CD4-positive, alpha-beta T cell (primary cell): ENCODE data around the gene MMAB. TPM values are rescaled to one million over a fixed set of nuclear protein-coding genes. Genes with fewer than 3 reads are reported as not detected.

Source experiments
- ATAC-seq: fragments of 200-7000 bp; cut with Tn5 transposase; one replicate; pipeline ENCODE4 v1.10.0; 2022; ENCODE audit warnings: mild to moderate bottlenecking; ENCODE audit not compliant: poor library complexity
- CTCF ChIA-PET: fragments of 350-600 bp; sonication (Branson Sonifier 250); formaldehyde crosslinking; loops from one replicate; lab custom pipeline; 2021; ENCODE audit warnings: antibody characterized with exemption, inconsistent platforms; lab: Charles Lee
- POLR2A ChIA-PET: fragments of 350-600 bp; sonication (Branson Sonifier 250); formaldehyde crosslinking; loops from one replicate; lab custom pipeline; 2021; ENCODE audit warnings: antibody characterized with exemption, inconsistent platforms; lab: Charles Lee
- DNase-seq, 14 experiments: peaks; one replicate each; pipeline ENCODE4 v3.0.0-alpha.2; 2013 to 2020; ENCODE audit warnings: mixed read lengths in 2 of 14
- H3K27ac ChIP-seq, 2 donors: one replicate each; pipeline versions ENCODE4 v1.5.1 to v1.7.0; 2013; ENCODE audit warnings: low read length in 2 of 2, low read depth in 1 of 2, mild to moderate bottlenecking in 1 of 2
- H3K27me3 ChIP-seq, 2 experiments: 1 replicate in 1 of 2; 2 replicates in 1 of 2; pipeline versions ENCODE4 v1.6.1 to v1.7.0; 2013; ENCODE audit warnings: low read length in 2 of 2, control low read depth in 1 of 2, mild to moderate bottlenecking in 1 of 2, moderate library complexity in 1 of 2; ENCODE audit not compliant: insufficient read depth in 2 of 2, control insufficient read depth in 1 of 2
- H3K36me3 ChIP-seq: one replicate; pipeline ENCODE4 v1.6.1; 2013; ENCODE audit warnings: low read length, control low read depth; ENCODE audit not compliant: insufficient read depth
- H3K4me1 ChIP-seq: one replicate; pipeline ENCODE4 v1.6.1; 2013; ENCODE audit warnings: low read length, control low read depth; ENCODE audit not compliant: insufficient read depth
- H3K4me3 ChIP-seq: one replicate; pipeline ENCODE4 v1.5.1; 2013; ENCODE audit warnings: mild to moderate bottlenecking, low read length, moderate library complexity
- H3K9me3 ChIP-seq, 2 experiments: 1 replicate in 1 of 2; 2 replicates in 1 of 2; pipeline versions ENCODE4 v1.6.1 to v1.7.0; 2013; ENCODE audit warnings: low read length in 2 of 2, mild to moderate bottlenecking in 2 of 2, control low read depth in 1 of 2, moderate library complexity in 1 of 2; ENCODE audit not compliant: control insufficient read depth in 1 of 2, insufficient read depth in 1 of 2
- H3K27ac Mint-ChIP-seq: one replicate; pipeline ENCODE4 v1.8.0; 2020; ENCODE audit warnings: mixed read lengths
- H3K27me3 Mint-ChIP-seq: one replicate; pipeline ENCODE4 v1.8.0; 2021; ENCODE audit warnings: mixed read lengths
- H3K36me3 Mint-ChIP-seq: one replicate; pipeline ENCODE4 v1.8.0; 2021; ENCODE audit warnings: low read depth, mixed read lengths
- H3K4me1 Mint-ChIP-seq: one replicate; pipeline ENCODE4 v1.8.0; 2021; ENCODE audit warnings: low read depth, mixed read lengths
- H3K4me3 Mint-ChIP-seq: one replicate; pipeline ENCODE4 v1.8.0; 2020; ENCODE audit warnings: mild to moderate bottlenecking, mixed read lengths
- H3K9me3 Mint-ChIP-seq: one replicate; pipeline ENCODE4 v1.8.0; 2020; ENCODE audit warnings: mixed read lengths
- CTCF ChIP-seq: fragments of 200-600 bp; IDR thresholded peaks from one replicate; pipeline ENCODE4 v1.8.0; 2022; ENCODE audit warnings: antibody characterized with exemption, mild to moderate bottlenecking
- intact Hi-C, 2 experiments: fragments of 100-400 bp; cut with DNase I in 1 of 2; cut with micrococcal nuclease in 1 of 2; formaldehyde crosslinking; loops; one replicate each; pipeline versions ENCODE4 v1.15.1 to v1.9.0; 2023 to 2025; cut with DNase I, micrococcal nuclease
- total RNA-seq, 174 experiments: library from RNA in 2 of 174; stranded (reverse) in 2 of 174; gene quantifications; one replicate each; pipeline ENCODE4 v1.2.3 and lab custom pipeline; 2021 to 2026

MMAB gene
- total RNA-seq, 2 experiments from 2014 or later = 8.6 to 9.2 TPM

- Histone ChIP-seq H3K36me3 (peaks cover 85% of the 10 kb centered on the region), H3K4me3 (no peak overlapping the region), H3K27ac (no peak overlapping the region), H3K4me1 (no peaks in the 10 kb centered on the region), H3K9me3 (no peaks in the 10 kb centered on the region), H3K27me3 (no peaks in the 10 kb centered on the region)
- CTCF ChIA-PET = no interaction called here
- Mint-ChIP-seq H3K27me3 (no peaks in the 10 kb centered on the region), H3K9me3 (no peaks in the 10 kb centered on the region), H3K4me3 (no peak overlapping the region), H3K27ac (no peak overlapping the region), H3K4me1 (no peaks in the 10 kb centered on the region), H3K36me3 (peaks cover 95% of the 10 kb centered on the region)
- ATAC-seq (no peak), DNase-seq (no peak)
- no peak for TF ChIP-seq CTCF
- POLR2A ChIA-PET = no interaction called here
- intact Hi-C loops = no loop called here
These were observed 60.3 kb downstream of the MMAB start for GRCh38 chr12:109513051-109513450.

DNA sequence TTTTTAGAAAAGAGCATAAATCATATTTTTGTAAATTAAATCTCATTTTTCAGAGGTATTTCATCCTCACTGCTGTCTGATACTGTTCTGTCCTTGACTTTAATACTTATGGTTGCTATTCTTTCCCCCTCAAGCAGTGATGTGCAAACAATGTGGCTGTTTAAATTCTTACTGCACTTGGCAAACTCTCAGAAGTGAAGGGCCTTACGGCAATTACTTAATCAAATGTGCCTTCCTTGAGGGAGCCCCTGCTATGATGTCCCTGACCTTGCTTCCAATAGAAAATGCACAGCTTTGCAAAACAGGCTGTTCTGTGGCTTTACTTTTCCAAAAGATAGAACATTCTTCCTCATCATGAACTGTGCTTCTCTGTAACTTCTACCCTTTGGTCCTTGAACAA lies 60.7 kb downstream of the MMAB start:
- CTCF ChIA-PET = no interaction called here
- H3K36me3 Mint-ChIP-seq = peaks cover 95% of the 10 kb centered on the region

GRCh38 chr12:109510196-109510595 lies 63.1 kb downstream of the MMAB start:
- intact Hi-C loops = no loop called here
- ATAC-seq (no peak), DNase-seq (no peak)
- Histone ChIP-seq H3K27ac (no peak overlapping the region), H3K27me3 (no peaks in the 10 kb centered on the region), H3K36me3 (peaks cover 95% of the 10 kb centered on the region), H3K4me1 (no peaks in the 10 kb centered on the region), H3K9me3 (no peaks in the 10 kb centered on the region), H3K4me3 (no peak overlapping the region)
- Mint-ChIP-seq H3K9me3 (no peaks in the 10 kb centered on the region), H3K4me1 (no peaks in the 10 kb centered on the region), H3K4me3 (no peak overlapping the region), H3K27me3 (no peaks in the 10 kb centered on the region), H3K36me3 (peaks cover 95% of the 10 kb centered on the region), H3K27ac (no peak overlapping the region)
- ChIA-PET POLR2A (no interaction called here), CTCF (interaction anchor here (2.3 kb wide), 1 partner anchor 8 kb away, joined by 8 read pairs; no protein-coding TSS in a partner anchor)
- TF ChIP-seq CTCF = no peak

More for the DNA sequence above, 60.7 kb downstream of the MMAB start:
- no peak for TF ChIP-seq CTCF
- intact Hi-C loops = no loop called here
- Mint-ChIP-seq H3K27ac (no peak overlapping the region), H3K27me3 (no peaks in the 10 kb centered on the region), H3K9me3 (no peaks in the 10 kb centered on the region), H3K4me1 (no peaks in the 10 kb centered on the region), H3K4me3 (no peak overlapping the region)
- no peak for ATAC-seq
- Histone ChIP-seq H3K9me3 (no peaks in the 10 kb centered on the region), H3K27me3 (no peaks in the 10 kb centered on the region), H3K27ac (no peak overlapping the region), H3K36me3 (peaks cover 85% of the 10 kb centered on the region), H3K4me1 (no peaks in the 10 kb centered on the region), H3K4me3 (no peak overlapping the region)
- POLR2A ChIA-PET = no interaction called here
- DNase-seq = no peak
